GM19023 (cell line): ENCODE measurements around the gene UPF2.

ENCODE experiments used
- ATAC-seq: cut with Tn5 transposase; IDR thresholded peaks from one replicate; pipeline ENCODE4 v1.9.1; 2021; ENCODE audit warnings: mild to moderate bottlenecking, moderate library complexity; ENCODE audit not compliant: unreplicated experiment

The UPF2 gene

DNA sequence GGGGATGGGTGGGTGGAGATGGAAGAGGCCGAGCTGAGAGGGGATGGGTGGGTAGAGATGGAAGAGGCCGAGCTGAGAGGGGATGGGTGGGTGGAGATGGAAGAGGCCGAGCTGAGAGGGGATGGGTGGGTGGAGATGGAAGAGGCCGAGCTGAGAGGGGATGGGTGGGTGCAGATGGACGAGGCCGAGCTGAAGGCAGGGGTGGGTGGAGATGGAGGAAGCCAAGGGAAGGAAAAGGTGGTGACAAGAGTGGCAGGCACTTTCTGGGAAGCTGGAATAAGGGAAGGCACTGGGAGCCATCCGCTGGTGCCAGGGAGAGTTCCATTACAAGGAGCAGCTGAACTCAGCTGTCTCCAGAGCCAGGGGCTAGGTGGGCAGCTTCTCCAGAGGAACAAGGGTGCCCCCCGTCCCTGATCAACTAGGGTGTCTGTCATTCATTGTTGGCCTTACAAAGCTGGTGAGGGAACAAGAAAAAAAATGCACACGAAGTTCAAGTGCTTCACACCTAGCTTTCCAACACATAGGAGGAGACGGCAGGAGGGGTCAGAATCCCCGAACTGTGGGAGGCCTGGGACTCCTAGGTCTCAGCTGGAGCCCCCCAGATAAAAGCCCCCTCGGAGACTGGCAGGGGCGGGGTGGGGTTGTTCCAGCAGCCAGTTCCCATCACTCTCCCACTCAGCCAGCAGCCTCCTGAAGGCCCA, 157.0 kb downstream of the UPF2 start:
- no peak for ATAC-seq

DNA sequence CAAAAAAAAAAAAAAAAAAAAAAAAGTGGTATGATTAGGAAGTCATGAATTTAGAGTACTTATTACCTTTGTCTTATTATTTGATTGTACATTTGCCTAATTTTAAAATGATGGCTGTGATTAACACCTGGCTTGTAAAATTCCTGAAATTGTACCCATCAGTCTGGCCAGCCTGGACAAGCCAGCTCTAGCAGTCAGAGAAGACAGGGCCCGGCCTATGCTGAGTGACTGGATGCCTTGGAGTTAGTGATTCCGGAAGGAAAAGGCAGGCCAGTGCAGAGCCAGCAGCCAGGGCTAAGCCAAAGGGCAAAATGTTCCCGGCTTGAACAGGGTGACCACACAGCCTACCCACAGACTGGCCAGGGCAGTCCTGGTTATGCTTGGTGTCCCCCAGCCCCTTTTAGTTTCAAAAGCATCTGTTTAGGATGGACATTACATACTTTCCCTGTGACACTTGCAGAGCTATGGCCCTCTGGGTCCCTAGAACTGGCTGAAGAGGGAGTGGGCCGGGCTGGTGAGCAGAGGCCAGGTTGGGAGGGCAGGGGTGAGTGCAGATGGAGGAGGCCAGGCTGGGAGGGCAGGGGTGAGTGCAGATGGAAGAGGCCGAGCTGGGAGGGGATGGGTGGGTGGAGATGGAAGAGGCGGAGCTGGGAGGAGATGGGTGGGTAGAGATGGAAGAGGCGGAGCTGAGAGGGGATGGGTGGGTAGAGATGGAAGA, 157.7 kb downstream of the UPF2 start:
- no peak for ATAC-seq

DNA sequence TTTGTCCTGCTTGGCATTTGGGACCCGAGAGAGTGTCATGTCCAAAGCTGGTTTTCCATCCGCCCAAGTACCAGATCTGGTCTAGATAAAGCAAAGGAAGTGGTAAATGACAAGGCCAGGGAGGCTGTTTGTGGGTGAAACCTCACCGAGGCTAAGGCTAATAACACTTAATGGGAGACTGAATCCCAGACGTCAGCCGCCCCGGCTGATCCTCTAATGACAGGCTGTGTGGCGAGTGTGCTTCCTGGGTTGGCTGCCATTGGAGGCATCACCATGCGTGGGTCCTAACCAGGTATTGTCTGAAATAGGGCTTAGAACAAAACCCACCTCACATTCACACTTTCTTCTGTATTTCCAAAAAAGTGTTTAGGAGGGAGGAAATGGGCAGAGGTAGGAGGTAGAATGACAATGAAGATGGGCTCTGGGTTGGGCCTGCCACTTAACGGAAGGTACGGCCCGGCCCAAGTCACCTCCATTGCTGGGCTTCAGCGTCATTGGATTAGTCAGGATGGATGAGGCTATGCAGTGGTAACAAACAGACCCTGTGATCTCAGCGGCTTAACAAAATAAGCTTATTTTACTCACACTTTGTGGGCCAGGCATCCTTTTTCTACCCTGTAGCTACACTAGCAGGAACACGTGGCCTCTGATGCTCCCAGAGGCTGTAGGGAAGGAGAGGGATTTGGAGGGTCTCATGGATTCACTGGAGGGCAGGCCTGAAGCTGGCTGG, 159.8 kb downstream of the UPF2 start:
- no peak for ATAC-seq

- no peak for ATAC-seq
Measured at GRCh38 chr10:11881477-11882417, 160.9 kb downstream of the UPF2 start.

- no peak for ATAC-seq
Measured at GRCh38 chr10:11881030-11881476, 161.6 kb downstream of the UPF2 start.

DNA sequence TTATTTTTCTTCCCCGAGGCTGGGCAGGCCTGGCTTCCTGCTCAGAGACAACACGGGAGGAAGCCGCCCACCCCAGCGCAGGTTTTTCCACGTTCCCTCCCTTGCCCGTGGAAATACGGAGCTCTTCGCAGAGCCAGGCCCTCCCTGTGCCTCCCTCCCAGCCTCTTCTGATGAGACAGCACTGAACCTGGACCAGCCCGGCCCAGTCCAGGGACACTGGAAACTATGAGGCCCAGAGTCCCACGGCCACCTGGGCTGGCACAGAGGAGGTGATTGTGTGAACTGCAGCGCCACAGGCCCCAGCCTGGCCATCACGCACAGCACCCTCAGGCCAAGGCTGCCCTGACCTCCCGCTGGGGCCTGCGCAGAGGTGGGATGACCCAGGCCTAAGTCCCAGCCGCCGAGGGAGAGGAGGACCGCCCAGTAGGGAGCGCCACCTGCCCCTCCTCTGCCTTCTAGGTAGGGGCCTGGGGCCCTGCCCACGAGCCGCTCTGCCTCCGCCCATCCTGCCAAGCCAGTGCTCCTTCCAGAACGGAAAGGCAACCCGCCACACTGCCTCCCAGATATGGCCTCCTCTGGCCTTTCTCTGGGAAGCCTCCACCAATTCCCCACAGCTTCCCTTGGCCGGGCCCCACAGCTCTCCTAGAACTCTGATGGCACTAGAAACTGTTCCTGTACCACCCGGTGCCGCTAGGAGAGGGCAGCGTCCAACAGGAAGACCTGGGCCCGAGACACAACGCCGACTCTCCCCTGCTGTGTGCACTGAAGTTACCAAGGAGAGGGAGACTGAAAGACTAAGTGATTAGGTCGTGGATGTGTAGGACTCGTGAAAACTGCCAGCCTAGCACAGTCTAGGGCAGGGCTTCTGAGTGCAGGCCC, 162.2 kb downstream of the UPF2 start:
- no peak for ATAC-seq

DNA sequence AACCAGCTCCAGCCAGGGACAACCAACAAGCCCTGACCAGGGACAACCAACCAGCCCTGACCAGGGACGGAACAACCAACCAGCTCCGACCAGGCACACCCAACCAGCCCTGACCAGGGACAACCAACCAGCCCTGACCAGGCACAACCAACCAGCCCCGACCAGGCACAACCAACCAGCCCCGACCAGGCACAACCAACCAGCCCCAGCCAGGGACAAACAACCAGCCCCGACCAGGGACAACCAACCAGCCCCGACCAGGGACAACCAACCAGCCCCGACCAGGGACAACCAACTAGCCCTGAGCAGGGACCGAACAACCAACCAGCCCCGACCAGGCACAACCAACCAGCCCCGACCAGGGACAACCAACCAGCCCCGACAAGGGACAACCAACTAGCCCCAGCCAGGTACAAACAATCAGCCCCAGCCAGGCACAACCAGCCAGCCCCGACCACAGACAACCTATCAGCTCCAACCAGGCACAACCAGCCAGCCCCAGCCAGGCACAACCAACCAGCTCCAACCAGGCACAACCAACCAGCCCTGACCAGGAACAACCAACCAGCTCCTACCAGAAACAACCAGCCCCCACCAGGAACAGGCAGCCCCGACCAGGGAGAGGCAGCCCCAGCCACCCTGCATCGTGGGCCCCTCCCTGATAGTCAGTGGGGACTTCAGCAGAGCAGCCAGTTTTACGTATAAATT, 163.1 kb downstream of the UPF2 start:
- ATAC-seq, result no peak

- no peak for ATAC-seq
Measured at GRCh38 chr10:11878776-11879175, 163.8 kb downstream of the UPF2 start.

DNA sequence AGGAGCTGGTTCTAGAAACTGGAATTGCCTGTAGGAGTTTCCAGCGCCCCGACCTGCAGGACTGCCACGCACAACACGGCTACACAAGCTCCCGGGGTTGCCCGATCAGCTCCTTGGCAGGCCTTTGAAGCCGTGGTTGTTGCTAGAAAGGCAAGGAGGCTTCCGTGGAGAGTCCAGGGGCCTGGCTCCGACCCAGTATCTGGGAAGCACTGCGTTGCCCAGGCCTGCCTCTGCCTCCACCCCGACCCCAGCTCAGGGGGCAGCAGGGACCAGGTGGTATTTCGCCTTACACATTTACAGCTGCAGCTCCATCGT, 165.1 kb downstream of the UPF2 start:
- ATAC-seq, result no peak

- ATAC-seq, result no peak
Measured at GRCh38 chr10:11876805-11877590, 165.6 kb downstream of the UPF2 start.

DNA sequence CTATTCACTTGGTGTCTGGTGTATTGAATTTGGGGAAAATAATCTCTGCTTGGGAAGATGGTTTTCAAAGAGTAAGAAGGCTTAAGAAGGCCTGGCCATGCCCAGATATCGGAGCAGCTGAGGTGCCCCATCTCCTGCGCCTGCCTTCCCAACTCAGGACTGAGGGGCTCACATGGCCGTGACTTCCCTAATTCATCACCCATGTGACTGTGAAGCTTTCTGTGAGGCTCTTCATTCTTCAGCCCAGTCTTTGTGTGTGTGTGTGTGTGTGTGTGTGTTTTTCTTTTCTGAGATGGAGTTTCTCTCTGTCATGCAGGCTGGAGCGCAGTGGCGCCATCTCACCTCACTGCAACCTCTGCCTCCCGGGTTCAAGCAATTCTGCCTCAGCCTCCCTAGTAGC, 166.3 kb downstream of the UPF2 start:
- ATAC-seq, result no peak

DNA sequence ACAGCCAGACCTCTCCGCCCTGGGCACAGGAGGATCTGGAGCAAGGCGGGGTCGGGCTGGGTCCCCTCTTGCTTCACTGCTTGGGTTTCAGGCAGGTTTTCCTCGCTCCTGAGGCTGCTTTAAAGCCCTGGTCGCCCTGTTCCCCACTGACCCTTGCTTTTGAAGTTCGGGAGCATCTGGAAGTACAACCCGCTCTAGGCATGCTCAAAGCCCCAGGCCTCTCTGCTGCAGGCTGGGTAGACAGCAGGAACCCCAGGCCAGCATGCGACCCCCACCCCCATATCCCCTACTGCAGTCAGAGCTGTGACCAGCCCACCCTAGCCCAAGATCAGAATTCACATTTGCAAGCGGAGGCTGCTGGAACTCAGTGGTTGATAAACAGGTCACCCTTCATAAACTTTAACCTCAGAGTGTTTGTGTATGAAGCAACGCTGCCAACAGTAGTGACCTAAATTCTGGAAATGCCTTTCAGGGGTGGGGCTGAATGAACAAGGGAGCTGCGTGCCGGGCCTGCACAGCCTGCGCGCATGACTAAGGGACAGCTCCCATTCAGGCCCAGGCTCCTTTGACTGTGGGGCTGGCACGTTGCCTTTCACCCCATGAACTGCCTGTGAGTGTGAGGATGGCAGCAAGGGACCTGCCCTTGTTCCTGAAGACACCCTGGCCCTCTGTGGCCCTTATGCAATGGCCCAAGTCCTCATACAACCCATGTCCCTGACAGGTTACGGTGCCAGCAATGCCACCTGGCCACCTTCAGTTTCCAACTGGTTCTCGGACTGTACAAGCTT, 166.9 kb downstream of the UPF2 start:
- no peak for ATAC-seq

GRCh38 chr10:11874568-11875493, 167.8 kb downstream of the UPF2 start:
- ATAC-seq, result no peak

DNA sequence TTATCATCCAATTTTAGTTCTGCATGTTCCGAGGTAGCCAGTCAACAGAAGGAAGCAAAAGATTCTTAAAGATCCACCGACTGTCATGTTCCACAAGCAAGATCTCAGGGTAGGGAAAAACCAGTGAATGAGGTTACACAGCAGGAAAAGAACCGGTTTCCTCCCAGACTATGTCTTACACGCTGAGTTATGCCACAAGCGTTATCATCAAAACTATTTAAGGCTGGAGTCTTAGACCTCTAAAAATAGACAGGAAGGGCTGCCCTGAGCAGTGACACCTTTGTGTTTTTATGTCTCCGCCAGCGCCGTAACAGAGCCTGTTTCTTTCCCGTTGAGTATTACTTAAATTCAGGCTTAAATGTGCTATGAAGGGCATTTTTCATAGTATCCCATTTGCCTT, 171.1 kb downstream of the UPF2 start:
- ATAC-seq, result no peak

DNA sequence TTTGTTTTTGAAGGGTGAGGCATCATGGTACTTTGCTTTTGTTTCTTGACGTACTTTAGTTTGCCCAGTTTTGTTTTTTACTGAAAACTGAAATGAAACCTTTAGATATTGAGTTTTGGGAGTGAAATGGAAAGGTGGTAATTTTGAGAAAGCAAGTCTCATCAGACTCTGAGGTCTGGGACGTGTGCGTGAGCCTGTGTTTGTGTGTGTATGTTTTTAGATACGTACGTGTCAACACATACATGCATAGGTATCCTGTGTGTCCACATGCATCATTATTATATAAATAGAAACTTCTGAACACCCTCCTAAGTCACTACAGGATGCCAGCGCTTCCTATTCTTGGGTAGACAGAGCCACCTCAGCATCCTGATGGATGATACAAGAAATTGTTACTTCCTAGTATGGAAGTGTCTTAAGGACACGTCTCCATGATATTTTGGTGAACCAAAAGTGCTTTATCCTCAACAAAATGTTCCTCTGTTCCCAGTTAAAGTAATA, 171.7 kb downstream of the UPF2 start:
- ATAC-seq, result no peak

DNA sequence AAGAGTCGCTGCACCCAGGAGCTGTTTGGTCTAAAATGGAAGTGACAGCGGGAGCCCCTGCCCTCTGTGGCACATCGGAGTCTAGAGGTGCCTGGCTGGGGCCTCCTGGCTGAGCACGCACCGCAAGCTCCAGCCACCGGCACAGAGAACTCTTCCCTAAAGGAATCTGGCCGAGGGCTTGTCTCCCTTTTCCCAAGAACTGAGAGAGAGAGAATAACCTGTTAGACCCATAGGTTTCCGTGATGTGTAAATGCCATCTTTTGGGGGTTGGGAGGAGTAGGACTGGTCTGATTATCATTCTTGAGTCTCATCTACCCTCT, 172.2 kb downstream of the UPF2 start:
- no peak for ATAC-seq
